Naive thymus-derived CD8-positive, alpha-beta T cell (primary cell): ENCODE measurements around the gene AHDC1. TPM values are rescaled to one million over a fixed set of nuclear protein-coding genes. Genes with fewer than 3 reads are reported as not detected.

ENCODE experiments used
- ATAC-seq, 2 donors: fragments of 150-1000 bp; cut with Tn5 transposase in 1 of 2; sonication (Bioruptor Pico), chemical (Tn5 transposase) in 1 of 2; 1 replicate in 1 of 2; 2 replicates in 1 of 2; pipeline ENCODE4 v1.10.0; 2021; ENCODE audit warnings: mild to moderate bottlenecking in 2 of 2, moderate library complexity in 2 of 2
- POLR2A ChIA-PET: fragments of 350-600 bp; sonication (Branson Sonifier 250); formaldehyde crosslinking; loops from one replicate; lab custom pipeline; 2021; ENCODE audit warnings: antibody characterized with exemption; lab: Charles Lee
- DNase-seq, 10 donors: peaks; one replicate each; pipeline versions ENCODE4 v3.0.0 to v3.0.0-alpha.2; 2020 to 2022
- H3K27ac Mint-ChIP-seq, 10 donors: one replicate each; pipeline ENCODE4 v1.8.0; 2020 to 2022; ENCODE audit warnings: mild to moderate bottlenecking in 10 of 10, mixed read lengths in 10 of 10, moderate library complexity in 4 of 10, inconsistent platforms in 1 of 10
- H3K27me3 Mint-ChIP-seq, 5 donors: one replicate each; pipeline ENCODE4 v1.8.0; 2021 to 2022; ENCODE audit warnings: mixed read lengths in 5 of 5
- H3K36me3 Mint-ChIP-seq, 3 donors: one replicate each; pipeline ENCODE4 v1.8.0; 2020 to 2022; ENCODE audit warnings: mixed read lengths in 3 of 3, mild to moderate bottlenecking in 2 of 3, inconsistent platforms in 1 of 3
- H3K4me1 Mint-ChIP-seq, 4 donors: one replicate each; pipeline ENCODE4 v1.8.0; 2021 to 2022; ENCODE audit warnings: mixed read lengths in 4 of 4
- H3K4me3 Mint-ChIP-seq, 10 donors: one replicate each; pipeline ENCODE4 v1.8.0; 2020 to 2022; ENCODE audit warnings: mild to moderate bottlenecking in 10 of 10, mixed read lengths in 10 of 10, moderate library complexity in 6 of 10, inconsistent platforms in 1 of 10
- H3K9me3 Mint-ChIP-seq, 9 donors: one replicate each; pipeline ENCODE4 v1.8.0; 2020 to 2022; ENCODE audit warnings: mixed read lengths in 9 of 9, mild to moderate bottlenecking in 3 of 9, inconsistent platforms in 1 of 9, moderate library complexity in 1 of 9
- polyA plus RNA-seq, 3 donors: library from polyadenylated mRNA; unstranded; fragments of 300-500 nt; fragmentation: Illumina TruSeq; gene quantifications; one replicate each; pipeline ENCODE4 v1.2.3, GENCODE V29; 2021
- total RNA-seq, 8 experiments: library from RNA in 2 of 8; stranded (reverse) in 2 of 8; gene quantifications; one replicate each; pipeline ENCODE4 v1.2.3 and lab custom pipeline; 2021 to 2026

Gene AHDC1
- total and polyA plus RNA-seq, 5 experiments from 2014 or later: 0.57 to 24.7 (median 2.4) TPM

GRCh38 chr1:27531959-27532685, 71.8 kb downstream of the AHDC1 start:
- DNase-seq: no peak
- H3K4me3 Mint-ChIP-seq: peak overlapping the region in 2 of 10 donors; percentile 18 to 20
- ATAC-seq: no peak
- H3K27ac Mint-ChIP-seq: peak overlapping the region; percentile 68 to 89 (median 83)
- POLR2A ChIA-PET: interaction anchor here (1.1 kb wide), 1 partner anchor 12 kb away, joined by 6 read pairs; no protein-coding TSS in a partner anchor
- peaks cover 30 to 40% (median 37%) of the 10 kb centered on the region in 4 donors for H3K4me1 Mint-ChIP-seq
- no peaks in the 10 kb centered on the region for H3K9me3 Mint-ChIP-seq
- H3K27me3 Mint-ChIP-seq: no peaks in the 10 kb centered on the region
- peaks cover 0 to 28% (median 5%) of the 10 kb centered on the region in 3 donors for H3K36me3 Mint-ChIP-seq

- Mint-ChIP-seq H3K4me3 (peak overlapping the region in 1 of 10 donors; percentile 52), H3K27me3 (no peaks in the 10 kb centered on the region), H3K27ac (peak overlapping the region in 6 of 10 donors; percentile 32 to 76 (median 60)), H3K9me3 (no peaks in the 10 kb centered on the region), H3K4me1 (peaks cover 45 to 59% (median 56%) of the 10 kb centered on the region in 4 donors), H3K36me3 (peaks cover 0 to 25% (median 5%) of the 10 kb centered on the region in 3 donors)
- ATAC-seq (no peak), DNase-seq (no peak)
- POLR2A ChIA-PET: interaction anchor here (0.5 to 0.7 kb wide), 2 partner anchors 9 to 37 kb away, joined by 3 read pairs; no protein-coding TSS in a partner anchor
Observed at GRCh38 chr1:27530192-27530591, 73.8 kb downstream of the AHDC1 start.

GRCh38 chr1:27529704-27530018, 74.3 kb downstream of the AHDC1 start:
- no peak for ATAC-seq
- no peak for DNase-seq
- no peaks in the 10 kb centered on the region for H3K27me3 Mint-ChIP-seq
- peak overlapping the region in 8 of 10 donors; percentile 35 to 97 (median 72) for H3K4me3 Mint-ChIP-seq
- H3K4me1 Mint-ChIP-seq: peaks cover 47 to 64% (median 60%) of the 10 kb centered on the region in 4 donors
- H3K36me3 Mint-ChIP-seq: peaks cover 0 to 23% (median 5%) of the 10 kb centered on the region in 3 donors
- H3K9me3 Mint-ChIP-seq: no peaks in the 10 kb centered on the region
- POLR2A ChIA-PET: no interaction called here
- peak overlapping the region in 9 of 10 donors; percentile 75 to 95 (median 87) for H3K27ac Mint-ChIP-seq

GRCh38 chr1:27528818-27529703, 74.9 kb downstream of the AHDC1 start:
- ATAC-seq (no peak), DNase-seq (no peak)
- H3K27ac Mint-ChIP-seq: peak overlapping the region in 9 of 10 donors; percentile 75 to 95 (median 87)
- peaks cover 0 to 19% (median 5%) of the 10 kb centered on the region in 3 donors for H3K36me3 Mint-ChIP-seq
- peak overlapping the region; percentile 65 to 97 (median 81) for H3K4me3 Mint-ChIP-seq
- POLR2A ChIA-PET: no interaction called here
- peaks cover 52 to 70% (median 66%) of the 10 kb centered on the region in 4 donors for H3K4me1 Mint-ChIP-seq
- H3K27me3 Mint-ChIP-seq: no peaks in the 10 kb centered on the region
- no peaks in the 10 kb centered on the region for H3K9me3 Mint-ChIP-seq

GRCh38 chr1:27527890-27528817, 75.8 kb downstream of the AHDC1 start:
- peak; percentile 57 to 75 for ATAC-seq
- POLR2A ChIA-PET: interaction anchor here (0.7 to 10.8 kb wide), 12 partner anchors 10 to 135 kb away, joined by 3 to 144 read pairs (median 5); partner anchors contain the start of gene WASF2
- Mint-ChIP-seq H3K9me3 (no peaks in the 10 kb centered on the region), H3K27ac (peak overlapping the region; percentile 41 to 95 (median 84)), H3K4me1 (peaks cover 52 to 77% (median 71%) of the 10 kb centered on the region in 4 donors), H3K27me3 (no peaks in the 10 kb centered on the region), H3K4me3 (peak overlapping the region; percentile 65 to 97 (median 81)), H3K36me3 (peaks cover 0 to 11% (median 3%) of the 10 kb centered on the region in 3 donors)
- DNase-seq: peak; percentile 42 to 79 (median 68)

- H3K27me3 Mint-ChIP-seq: no peaks in the 10 kb centered on the region
- ATAC-seq (peak; percentile 32 to 36), DNase-seq (peak; percentile 46 to 92 (median 69))
- POLR2A ChIA-PET: interaction anchor here (0.5 to 10.8 kb wide), 18 partner anchors 10 to 562 kb away, joined by 3 to 144 read pairs (median 5); partner anchors contain the start of genes AHDC1 and WASF2
- H3K27ac Mint-ChIP-seq: peak overlapping the region; percentile 94 to 99 (median 98)
- peaks cover 0 to 8% (median 3%) of the 10 kb centered on the region in 3 donors for H3K36me3 Mint-ChIP-seq
- peaks cover 54 to 78% (median 71%) of the 10 kb centered on the region in 4 donors for H3K4me1 Mint-ChIP-seq
- peak overlapping the region; percentile 74 to 99 (median 93) for H3K4me3 Mint-ChIP-seq
- H3K9me3 Mint-ChIP-seq: no peaks in the 10 kb centered on the region
Observed at GRCh38 chr1:27527223-27527889, 76.6 kb downstream of the AHDC1 start.

- Mint-ChIP-seq H3K27ac (peak overlapping the region; percentile 94 to 99 (median 98)), H3K36me3 (peaks cover 0 to 2% (median 0%) of the 10 kb centered on the region in 3 donors), H3K27me3 (no peaks in the 10 kb centered on the region), H3K4me3 (peak overlapping the region; percentile 74 to 99 (median 93)), H3K9me3 (no peaks in the 10 kb centered on the region), H3K4me1 (peaks cover 54 to 78% (median 71%) of the 10 kb centered on the region in 4 donors)
- POLR2A ChIA-PET: interaction anchor here (0.5 to 10.8 kb wide), 20 partner anchors 8 to 562 kb away, joined by 3 to 144 read pairs (median 4); partner anchors contain the start of genes AHDC1 and WASF2
- DNase-seq (peak in 1 of 10 donors; percentile 25), ATAC-seq (no peak)
Observed at GRCh38 chr1:27526569-27527222, 77.2 kb downstream of the AHDC1 start.

GRCh38 chr1:27525296-27526272, 78.4 kb downstream of the AHDC1 start:
- Mint-ChIP-seq H3K9me3 (no peaks in the 10 kb centered on the region), H3K27ac (peak overlapping the region; percentile 94 to 99 (median 98)), H3K4me3 (peak overlapping the region; percentile 74 to 99 (median 93)), H3K27me3 (no peaks in the 10 kb centered on the region), H3K36me3 (no peaks in the 10 kb centered on the region), H3K4me1 (peaks cover 54 to 87% (median 80%) of the 10 kb centered on the region in 4 donors)
- DNase-seq (peak; percentile 24 to 74 (median 42)), ATAC-seq (peak in 1 of 2 donors; percentile 21)
- POLR2A ChIA-PET: interaction anchor here (1.0 to 10.8 kb wide), 12 partner anchors 9 to 131 kb away, joined by 3 to 144 read pairs (median 4); partner anchors contain the start of genes AHDC1 and WASF2

- Mint-ChIP-seq H3K9me3 (no peaks in the 10 kb centered on the region), H3K4me1 (peaks cover 52 to 88% (median 81%) of the 10 kb centered on the region in 4 donors), H3K27me3 (no peaks in the 10 kb centered on the region), H3K36me3 (no peaks in the 10 kb centered on the region), H3K4me3 (peak overlapping the region; percentile 91 to 99 (median 96)), H3K27ac (peak overlapping the region; percentile 94 to 99 (median 98))
- ATAC-seq: no peak
- POLR2A ChIA-PET: interaction anchor here (0.6 to 10.8 kb wide), 17 partner anchors 11 to 182 kb away, joined by 3 to 144 read pairs (median 6); partner anchors contain the start of genes AHDC1, SYTL1 and WASF2
- DNase-seq: peak in 1 of 10 donors; percentile 14
Observed at GRCh38 chr1:27523337-27524020, 80.5 kb downstream of the AHDC1 start.
